Sigmoid colon (tissue), 4 donors: ENCODE data around the gene LIPG.

Source experiments
- CTCF ChIP-seq, 4 experiments: fragments of 450-650 bp in 3 of 4; fragments of 200-600 bp in 1 of 4; IDR thresholded peaks; one replicate each; pipeline ENCODE4 v1.5.1; 2016 to 2019; ENCODE audit warnings: antibody characterized with exemption in 4 of 4, mild to moderate bottlenecking in 3 of 4, moderate library complexity in 2 of 4
- EP300 ChIP-seq, 4 donors: sonication (generic); formaldehyde crosslinking; IDR thresholded peaks; one replicate each; pipeline ENCODE4 v1.6.1; 2017; ENCODE audit warnings: antibody characterized with exemption in 4 of 4
- POLR2A ChIP-seq, 2 donors: fragments of 450-650 bp; IDR thresholded peaks; one replicate each; pipeline ENCODE4 v1.6.1; 2016; ENCODE audit warnings: antibody characterized with exemption in 2 of 2, mild to moderate bottlenecking in 2 of 2, moderate library complexity in 2 of 2
- POLR2AphosphoS5 ChIP-seq, 4 donors: sonication (generic); formaldehyde crosslinking; IDR thresholded peaks; one replicate each; pipeline ENCODE4 v1.6.1; 2017; ENCODE audit warnings: antibody characterized with exemption in 4 of 4

GRCh38 chr18:49525981-49526380, 35.9 kb upstream of the LIPG start:
- TF ChIP-seq CTCF (IDR thresholded peaks at IDR 0.05): no peak
- no peak for TF ChIP-seq EP300 (IDR thresholded peaks at IDR 0.05)
- TF ChIP-seq POLR2A (IDR thresholded peaks at IDR 0.05): no peak
- TF ChIP-seq POLR2AphosphoS5 (IDR thresholded peaks at IDR 0.05): no peak
